Measurements from ENCODE around the gene MGLL. TPM values are rescaled to one million over a fixed set of nuclear protein-coding genes. Genes with fewer than 3 reads are reported as not detected.

MGLL gene
- total RNA-seq, 2 experiments from 2014 or later = 0.28 to 0.38 TPM

- TF ChIP-seq CTCF (IDR thresholded peaks at IDR 0.05) = no peak
- ATAC-seq (ENCODE audit: poor library complexity) (no peak), DNase-seq (no peak)
- no peak overlapping the region for H3K4me3 ChIP-seq (ENCODE audit: low read length)
- intact Hi-C loops (cut with DNase I, micrococcal nuclease) = no loop called here
- H3K27me3 ChIP-seq (ENCODE audit: control insufficient read depth in 1 of 2, insufficient read depth in 2 of 2, low read length in 2 of 2) = peaks cover 26 to 46% of the 10 kb centered on the region in 2 experiments
- no peak overlapping the region for H3K27ac Mint-ChIP-seq
- no peaks in the 10 kb centered on the region for H3K36me3 Mint-ChIP-seq (ENCODE audit: low read depth)
- H3K4me3 Mint-ChIP-seq = no peak overlapping the region
- H3K9me3 Mint-ChIP-seq = no peaks in the 10 kb centered on the region
- no peaks in the 10 kb centered on the region for H3K36me3 ChIP-seq (ENCODE audit: insufficient read depth, low read length)
- H3K4me1 ChIP-seq (ENCODE audit: insufficient read depth, low read length) = peaks cover 8% of the 10 kb centered on the region
- peaks cover 0 to 13% of the 10 kb centered on the region in 2 experiments for H3K9me3 ChIP-seq (ENCODE audit: control insufficient read depth in 1 of 2, insufficient read depth in 1 of 2, low read length in 2 of 2)
- POLR2A ChIA-PET = no interaction called here
- peaks cover 62% of the 10 kb centered on the region for H3K27me3 Mint-ChIP-seq
- peaks cover 8% of the 10 kb centered on the region for H3K4me1 Mint-ChIP-seq (ENCODE audit: low read depth)
- CTCF ChIA-PET = no interaction called here
- no peak overlapping the region for H3K27ac ChIP-seq (ENCODE audit: low read depth in 1 of 2, low read length in 2 of 2)
Measured at GRCh38 chr3:127820221-127820825, 2.0 kb downstream of the MGLL start.

GRCh38 chr3:127819656-127820055 lies 2.7 kb downstream of the MGLL start:
- Histone ChIP-seq H3K27me3 (ENCODE audit: control insufficient read depth in 1 of 2, insufficient read depth in 2 of 2, low read length in 2 of 2) (peaks cover 26 to 46% of the 10 kb centered on the region in 2 experiments), H3K9me3 (ENCODE audit: control insufficient read depth in 1 of 2, insufficient read depth in 1 of 2, low read length in 2 of 2) (peaks cover 0 to 14% of the 10 kb centered on the region in 2 experiments), H3K36me3 (ENCODE audit: insufficient read depth, low read length) (no peaks in the 10 kb centered on the region), H3K27ac (ENCODE audit: low read depth in 1 of 2, low read length in 2 of 2) (no peak overlapping the region), H3K4me3 (ENCODE audit: low read length) (no peak overlapping the region), H3K4me1 (ENCODE audit: insufficient read depth, low read length) (peaks cover 8% of the 10 kb centered on the region)
- ATAC-seq (ENCODE audit: poor library complexity) (no peak), DNase-seq (no peak)
- Mint-ChIP-seq H3K4me1 (ENCODE audit: low read depth) (peaks cover 8% of the 10 kb centered on the region), H3K27me3 (peaks cover 56% of the 10 kb centered on the region), H3K4me3 (no peak overlapping the region), H3K9me3 (no peaks in the 10 kb centered on the region), H3K36me3 (ENCODE audit: low read depth) (no peaks in the 10 kb centered on the region), H3K27ac (no peak overlapping the region)
- intact Hi-C loops (cut with DNase I, micrococcal nuclease) = no loop called here
- POLR2A ChIA-PET = no interaction called here
- TF ChIP-seq CTCF (IDR thresholded peaks at IDR 0.05) = no peak
- CTCF ChIA-PET = no interaction called here

- POLR2A ChIA-PET = no interaction called here
- DNase-seq (no peak), ATAC-seq (ENCODE audit: poor library complexity) (no peak)
- H3K9me3 Mint-ChIP-seq = no peaks in the 10 kb centered on the region
- H3K36me3 Mint-ChIP-seq (ENCODE audit: low read depth) = no peaks in the 10 kb centered on the region
- Histone ChIP-seq H3K27me3 (ENCODE audit: control insufficient read depth in 1 of 2, insufficient read depth in 2 of 2, low read length in 2 of 2) (peaks cover 23 to 46% of the 10 kb centered on the region in 2 experiments), H3K36me3 (ENCODE audit: insufficient read depth, low read length) (no peaks in the 10 kb centered on the region), H3K4me1 (ENCODE audit: insufficient read depth, low read length) (peaks cover 8% of the 10 kb centered on the region), H3K9me3 (ENCODE audit: control insufficient read depth in 1 of 2, insufficient read depth in 1 of 2, low read length in 2 of 2) (peaks cover 0 to 14% of the 10 kb centered on the region in 2 experiments), H3K27ac (ENCODE audit: low read depth in 1 of 2, low read length in 2 of 2) (no peak overlapping the region), H3K4me3 (ENCODE audit: low read length) (no peak overlapping the region)
- H3K4me3 Mint-ChIP-seq = no peak overlapping the region
- H3K27ac Mint-ChIP-seq = no peak overlapping the region
- H3K4me1 Mint-ChIP-seq (ENCODE audit: low read depth) = peaks cover 8% of the 10 kb centered on the region
- intact Hi-C loops (cut with DNase I, micrococcal nuclease) = no loop called here
- CTCF ChIA-PET = no interaction called here
- no peak for TF ChIP-seq CTCF (IDR thresholded peaks at IDR 0.05)
- H3K27me3 Mint-ChIP-seq = peaks cover 50% of the 10 kb centered on the region
Measured at GRCh38 chr3:127819086-127819485, 3.2 kb downstream of the MGLL start.

Data from CD4-positive, alpha-beta T cell (primary cell).